ENCODE measurements around the gene SLC1A7. TPM values are rescaled to one million over a fixed set of nuclear protein-coding genes. Genes with fewer than 3 reads are reported as not detected.

Gene SLC1A7
- total RNA-seq (2021; ENCODE audit: unreplicated experiment) (0.31 TPM), Bru-seq, nascent RNA (percentile 8 among the genes with signal in this experiment), BruChase-seq, experiment 1, labeled RNA remaining after a 2-hour chase (percentile 12 among the genes with signal in this experiment), BruChase-seq, experiment 2, labeled RNA remaining after a 6-hour chase (percentile 12 among the genes with signal in this experiment)
- polyA plus RNA-seq (2012; ENCODE audit: insufficient read length), result 0.67 TPM
- long read RNA-seq, result 0 reads

DNA sequence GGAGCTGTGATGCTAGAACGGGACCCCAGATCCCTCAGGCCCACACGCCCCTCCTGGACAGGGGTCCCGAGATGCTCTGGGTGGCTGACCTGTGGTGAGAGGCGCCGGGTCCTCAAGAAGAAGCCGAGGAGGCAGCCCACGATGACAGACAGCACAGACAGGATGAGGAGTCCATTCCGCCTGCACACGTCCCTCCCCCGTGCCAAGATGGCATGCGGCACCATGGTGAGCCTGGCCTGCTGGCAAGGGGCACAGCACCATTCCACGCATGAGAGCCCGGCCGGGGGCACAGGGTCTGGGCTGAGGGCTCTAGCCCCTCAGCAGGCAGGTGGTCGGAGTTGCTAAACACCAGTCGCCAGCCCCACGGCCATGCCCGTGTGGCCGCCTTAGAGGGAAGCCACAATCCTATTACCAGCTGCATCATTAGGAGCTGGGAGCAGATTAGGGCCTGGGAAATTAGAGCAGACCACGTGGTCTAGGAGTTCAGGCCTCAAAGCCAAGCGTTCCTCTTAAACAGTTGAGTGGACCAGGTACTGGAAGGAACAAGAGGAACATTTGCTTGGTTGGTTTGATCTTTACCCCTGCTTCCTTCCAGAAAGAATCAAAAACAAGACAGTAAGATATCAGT is at the start of gene SLC1A7:
SLC1A7 (minus strand) TSS at position 413 of the 628 bp plus-strand sequence; CDS start at position 224, 189 bp downstream.
- in situ Hi-C loops (cut with HindIII; ENCODE audit: low pct_unique_long_range_greater_than_20kb, low sequenced_read_pairs) (no loop called here), intact Hi-C loops (cut with micrococcal nuclease; ENCODE audit: unreplicated experiment) (no loop called here)
- no peak within 1 kb of the TSS for H3K4me3 ChIP-seq (ENCODE audit: low read depth in 2 of 2, low read length in 2 of 2)
- H3K9me3 ChIP-seq (ENCODE audit: control insufficient read depth, insufficient read depth, low read depth, low read length), result peaks cover 3% of the 10 kb centered on the region; the same call in 1 of the 2 replicates
- peaks cover 2% of the 10 kb centered on the region; the same call in 1 of the 2 replicates for H3K4me1 ChIP-seq (ENCODE audit: control insufficient read depth, insufficient read depth, low read length)
- BruUV-seq (replicated peaks), result no TSS peak
- no peaks in the 10 kb centered on the region for H3K36me3 ChIP-seq (ENCODE audit: control insufficient read depth, insufficient read depth, low read length)
- no peak within 1 kb of the TSS for H3K27ac ChIP-seq (ENCODE audit: low read length)
- CTCF ChIA-PET, result interaction anchor here (0.5 kb wide), 1 partner anchor 12 kb away, joined by 3 read pairs; no protein-coding TSS in a partner anchor
- ATAC-seq, result no peak
- DNase-seq (ENCODE audit: low read depth, low spot score), result no peak
- POLR2A ChIA-PET, result no interaction called here
- H3K27me3 ChIP-seq (ENCODE audit: control insufficient read depth, insufficient read depth, low read length), result no peaks in the 10 kb centered on the region
- no peak for TF ChIP-seq POLR2AphosphoS5 (IDR thresholded peaks at IDR 0.05; ENCODE audit: low read depth, low read length)
- TF ChIP-seq SIN3A (IDR thresholded peaks at IDR 0.05; ENCODE audit: borderline replicate concordance, insufficient read depth, low read depth, low read length), result no peak
- no peak for TF ChIP-seq TCF7L2 (IDR thresholded peaks at IDR 0.05; ENCODE audit: low read depth, low read length)
- TF ChIP-seq, protein P1, sequence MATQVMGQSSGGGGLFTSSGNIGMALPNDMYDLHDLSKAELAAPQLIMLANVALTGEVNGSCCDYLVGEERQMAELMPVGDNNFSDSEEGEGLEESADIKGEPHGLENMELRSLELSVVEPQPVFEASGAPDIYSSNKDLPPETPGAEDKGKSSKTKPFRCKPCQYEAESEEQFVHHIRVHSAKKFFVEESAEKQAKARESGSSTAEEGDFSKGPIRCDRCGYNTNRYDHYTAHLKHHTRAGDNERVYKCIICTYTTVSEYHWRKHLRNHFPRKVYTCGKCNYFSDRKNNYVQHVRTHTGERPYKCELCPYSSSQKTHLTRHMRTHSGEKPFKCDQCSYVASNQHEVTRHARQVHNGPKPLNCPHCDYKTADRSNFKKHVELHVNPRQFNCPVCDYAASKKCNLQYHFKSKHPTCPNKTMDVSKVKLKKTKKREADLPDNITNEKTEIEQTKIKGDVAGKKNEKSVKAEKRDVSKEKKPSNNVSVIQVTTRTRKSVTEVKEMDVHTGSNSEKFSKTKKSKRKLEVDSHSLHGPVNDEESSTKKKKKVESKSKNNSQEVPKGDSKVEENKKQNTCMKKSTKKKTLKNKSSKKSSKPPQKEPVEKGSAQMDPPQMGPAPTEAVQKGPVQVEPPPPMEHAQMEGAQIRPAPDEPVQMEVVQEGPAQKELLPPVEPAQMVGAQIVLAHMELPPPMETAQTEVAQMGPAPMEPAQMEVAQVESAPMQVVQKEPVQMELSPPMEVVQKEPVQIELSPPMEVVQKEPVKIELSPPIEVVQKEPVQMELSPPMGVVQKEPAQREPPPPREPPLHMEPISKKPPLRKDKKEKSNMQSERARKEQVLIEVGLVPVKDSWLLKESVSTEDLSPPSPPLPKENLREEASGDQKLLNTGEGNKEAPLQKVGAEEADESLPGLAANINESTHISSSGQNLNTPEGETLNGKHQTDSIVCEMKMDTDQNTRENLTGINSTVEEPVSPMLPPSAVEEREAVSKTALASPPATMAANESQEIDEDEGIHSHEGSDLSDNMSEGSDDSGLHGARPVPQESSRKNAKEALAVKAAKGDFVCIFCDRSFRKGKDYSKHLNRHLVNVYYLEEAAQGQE (IDR thresholded peaks at IDR 0.05; ENCODE audit: insufficient read depth in 1 of 2, low read depth in 2 of 2, low read length in 1 of 2), result no peak
- TF ChIP-seq, protein P2, sequence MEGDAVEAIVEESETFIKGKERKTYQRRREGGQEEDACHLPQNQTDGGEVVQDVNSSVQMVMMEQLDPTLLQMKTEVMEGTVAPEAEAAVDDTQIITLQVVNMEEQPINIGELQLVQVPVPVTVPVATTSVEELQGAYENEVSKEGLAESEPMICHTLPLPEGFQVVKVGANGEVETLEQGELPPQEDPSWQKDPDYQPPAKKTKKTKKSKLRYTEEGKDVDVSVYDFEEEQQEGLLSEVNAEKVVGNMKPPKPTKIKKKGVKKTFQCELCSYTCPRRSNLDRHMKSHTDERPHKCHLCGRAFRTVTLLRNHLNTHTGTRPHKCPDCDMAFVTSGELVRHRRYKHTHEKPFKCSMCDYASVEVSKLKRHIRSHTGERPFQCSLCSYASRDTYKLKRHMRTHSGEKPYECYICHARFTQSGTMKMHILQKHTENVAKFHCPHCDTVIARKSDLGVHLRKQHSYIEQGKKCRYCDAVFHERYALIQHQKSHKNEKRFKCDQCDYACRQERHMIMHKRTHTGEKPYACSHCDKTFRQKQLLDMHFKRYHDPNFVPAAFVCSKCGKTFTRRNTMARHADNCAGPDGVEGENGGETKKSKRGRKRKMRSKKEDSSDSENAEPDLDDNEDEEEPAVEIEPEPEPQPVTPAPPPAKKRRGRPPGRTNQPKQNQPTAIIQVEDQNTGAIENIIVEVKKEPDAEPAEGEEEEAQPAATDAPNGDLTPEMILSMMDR (IDR thresholded peaks at IDR 0.05), result no peak

DNA sequence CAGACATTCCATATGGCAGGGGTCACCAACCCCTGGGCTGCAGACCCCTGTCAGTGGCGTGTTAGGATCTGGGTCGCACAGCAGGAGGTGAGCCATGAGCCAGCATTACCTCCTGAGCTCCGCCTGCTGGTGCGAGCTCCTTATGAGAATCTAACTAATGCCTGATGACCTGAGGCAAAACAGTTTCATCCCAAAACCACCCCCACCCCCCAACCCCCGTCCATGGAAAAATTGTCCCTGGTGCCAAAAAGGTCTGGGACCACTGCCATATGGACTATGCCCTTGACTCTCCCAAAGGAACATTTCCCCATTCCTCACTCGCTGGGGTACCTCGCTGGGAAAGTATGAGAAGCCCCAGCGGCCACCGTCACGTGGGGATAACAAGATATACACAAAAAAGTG is 47.8 kb upstream of the SLC1A7 start:
- Histone ChIP-seq H3K4me3 (ENCODE audit: low read depth in 2 of 2, low read length in 2 of 2) (no peak overlapping the region), H3K27ac (ENCODE audit: low read length) (no peak overlapping the region), H3K4me1 (ENCODE audit: control insufficient read depth, insufficient read depth, low read length) (no peaks in the 10 kb centered on the region), H3K36me3 (ENCODE audit: control insufficient read depth, insufficient read depth, low read length) (no peaks in the 10 kb centered on the region), H3K27me3 (ENCODE audit: control insufficient read depth, insufficient read depth, low read length) (no peaks in the 10 kb centered on the region), H3K9me3 (ENCODE audit: control insufficient read depth, insufficient read depth, low read depth, low read length) (no peaks in the 10 kb centered on the region)
- ChIA-PET POLR2A (no interaction called here), CTCF (no interaction called here)
- no peak for DNase-seq (ENCODE audit: low read depth, low spot score)
- in situ Hi-C loops (cut with HindIII; ENCODE audit: low pct_unique_long_range_greater_than_20kb, low sequenced_read_pairs) (no loop called here), intact Hi-C loops (cut with micrococcal nuclease; ENCODE audit: unreplicated experiment) (no loop called here)
- no TSS peak for BruUV-seq (replicated peaks)
- TF ChIP-seq POLR2AphosphoS5 (IDR thresholded peaks at IDR 0.05; ENCODE audit: low read depth, low read length), result no peak
- no peak for TF ChIP-seq TCF7L2 (IDR thresholded peaks at IDR 0.05; ENCODE audit: low read depth, low read length)
- TF ChIP-seq, protein P1 (IDR thresholded peaks at IDR 0.05; ENCODE audit: insufficient read depth in 1 of 2, low read depth in 2 of 2, low read length in 1 of 2), result no peak
- TF ChIP-seq, protein P2 (IDR thresholded peaks at IDR 0.05), result no peak
- TF ChIP-seq SIN3A (IDR thresholded peaks at IDR 0.05; ENCODE audit: borderline replicate concordance, insufficient read depth, low read depth, low read length), result no peak
- ATAC-seq, result no peak
